Peyer's patch (tissue), 4 donors: ENCODE measurements around the gene KIAA0586.
"Not testable (repeated sequence)": the region's sequence is repeated elsewhere in the genome, so short reads cannot be mapped to it uniquely, and the experiment has no call there.

Source experiments
- CTCF ChIP-seq, 6 experiments: fragments of 450-650 bp in 4 of 6; fragments of 200-600 bp in 2 of 6; sonication (generic) in 1 of 6; IDR thresholded peaks; one replicate each; pipeline ENCODE4 v1.5.1; 2017 to 2019; ENCODE audit warnings: antibody characterized with exemption in 6 of 6, mild to moderate bottlenecking in 3 of 6, moderate library complexity in 1 of 6
- POLR2A ChIP-seq, 2 donors: fragments of 450-650 bp; IDR thresholded peaks; one replicate each; pipeline ENCODE4 v1.5.1; 2017; ENCODE audit warnings: antibody characterized with exemption in 2 of 2, mild to moderate bottlenecking in 2 of 2, moderate library complexity in 2 of 2

- TF ChIP-seq CTCF, POLR2A (IDR thresholded peaks at IDR 0.05): not testable (repeated sequence)
These were observed 152.5 kb downstream of the KIAA0586 start for GRCh38 chr14:58580035-58580434.
